Activated gamma-delta T cell (primary cell): Measurements from ENCODE around the gene ANGPTL2.

Experiments
- DNase-seq: peaks from one replicate; lab custom pipeline; 2025; lab: John Stamatoyannopoulos, UW

The ANGPTL2 gene

GRCh38 chr9:127049581-127049980 is 72.9 kb downstream of the ANGPTL2 start:
- DNase-seq, result no peak

- DNase-seq, result no peak
Measured at GRCh38 chr9:127049044-127049443, 73.4 kb downstream of the ANGPTL2 start.

GRCh38 chr9:127047971-127048370 is 74.5 kb downstream of the ANGPTL2 start:
- no peak for DNase-seq

DNA sequence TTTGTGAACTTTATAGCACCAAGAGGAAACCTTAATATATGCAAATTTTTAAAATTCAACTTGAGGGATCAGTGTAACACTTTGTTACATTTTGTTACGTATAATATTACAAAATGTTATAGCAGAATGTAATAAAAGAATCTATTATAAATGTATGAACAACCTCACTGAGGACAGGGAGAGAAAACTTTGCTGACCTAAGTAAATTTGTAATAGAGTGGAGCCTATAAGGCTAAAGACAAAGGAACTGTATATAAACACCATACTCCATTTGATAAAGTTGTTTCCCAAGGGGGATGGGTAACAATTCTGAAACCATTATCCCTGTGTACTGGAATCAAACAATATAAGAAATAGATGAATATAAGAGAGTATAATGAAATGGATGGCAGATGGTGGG is 77.3 kb downstream of the ANGPTL2 start:
- no peak for DNase-seq

DNA sequence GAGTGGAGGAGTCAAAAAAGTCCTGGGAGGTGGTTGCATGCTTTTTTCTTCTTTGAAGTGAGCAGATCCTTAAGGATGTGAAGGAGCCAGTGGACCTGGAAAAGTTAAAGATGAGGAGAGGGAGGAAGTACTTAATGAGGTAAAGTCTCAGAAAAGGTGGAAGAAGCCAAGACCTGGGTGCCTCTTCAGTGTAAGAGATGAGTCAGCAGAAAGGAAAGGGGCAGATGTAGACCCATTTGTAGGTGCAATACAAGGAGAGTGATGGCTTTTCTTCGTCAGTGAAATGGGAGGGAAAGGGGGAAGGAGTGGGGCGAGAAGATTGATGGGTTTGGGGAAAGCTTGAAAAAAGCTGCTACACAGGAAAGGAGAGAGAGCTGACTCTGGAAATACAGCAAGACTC is 82.9 kb downstream of the ANGPTL2 start:
- no peak for DNase-seq

GRCh38 chr9:127038531-127038930 is 83.9 kb downstream of the ANGPTL2 start:
- no peak for DNase-seq
